Small intestine (tissue), 7 donors: ENCODE data around the gene PFN1. TPM values are rescaled to one million over a fixed set of nuclear protein-coding genes. Genes with fewer than 3 reads are reported as not detected.

ENCODE experiments used
- DNase-seq, 2 donors: peaks; one replicate each; pipeline versions ENCODE4 v3.0.0 to v3.0.0-alpha.2; 2013
- FAIRE-seq: peaks from 2 replicates; lab custom pipeline; 2012; peaks lifted over from hg19 to GRCh38; lab: Jason Lieb, UNC
- H3K27ac ChIP-seq, 3 donors: one replicate each; pipeline ENCODE4 v1.5.1; 2013; ENCODE audit warnings: low read length in 2 of 3, mild to moderate bottlenecking in 2 of 3, control low read depth in 1 of 3, inconsistent platforms in 1 of 3, low read depth in 1 of 3, moderate library complexity in 1 of 3
- H3K27me3 ChIP-seq, 3 donors: one replicate each; pipeline ENCODE4 v1.6.1; 2013; ENCODE audit warnings: low read length in 3 of 3, inconsistent platforms in 1 of 3; ENCODE audit not compliant: control insufficient read depth in 3 of 3, insufficient read depth in 3 of 3
- H3K36me3 ChIP-seq, 3 donors: one replicate each; pipeline ENCODE4 v1.6.1; 2013; ENCODE audit warnings: low read length in 3 of 3, inconsistent platforms in 1 of 3, low read depth in 1 of 3, mild to moderate bottlenecking in 1 of 3, moderate library complexity in 1 of 3; ENCODE audit not compliant: control insufficient read depth in 3 of 3, insufficient read depth in 2 of 3
- H3K4me1 ChIP-seq, 3 donors: one replicate each; pipeline ENCODE4 v1.6.1; 2013; ENCODE audit warnings: low read length in 2 of 3, inconsistent platforms in 1 of 3, low read depth in 1 of 3, mild to moderate bottlenecking in 1 of 3, moderate library complexity in 1 of 3; ENCODE audit not compliant: control insufficient read depth in 3 of 3, insufficient read depth in 2 of 3
- H3K4me3 ChIP-seq, 3 donors: one replicate each; pipeline ENCODE4 v1.5.1; 2013; ENCODE audit warnings: low read length in 3 of 3, control low read depth in 1 of 3, inconsistent platforms in 1 of 3, low read depth in 1 of 3, mild to moderate bottlenecking in 1 of 3, moderate library complexity in 1 of 3
- H3K9me3 ChIP-seq, 2 donors: one replicate each; pipeline ENCODE4 v1.6.1; 2013; ENCODE audit warnings: low read depth in 1 of 2, low read length in 1 of 2; ENCODE audit not compliant: control insufficient read depth in 2 of 2, insufficient read depth in 1 of 2
- WGBS, 3 donors: extraction: QIAGEN DNeasy Blood & Tissue Kit; methylation state at CpG; one replicate each; pipeline ENCODE4 v1.1.7; 2013; 5-methylcytosine and 5-hydroxymethylcytosine counted together
- polyA plus RNA-seq, 4 donors: library from polyadenylated mRNA; stranded (reverse) in 3 of 4; unstranded in 1 of 4; fragments of 200-250 nt in 3 of 4; fragments of 120-200 nt in 1 of 4; gene quantifications; one replicate each; pipeline versions ENCODE4 v1.2.1 to v1.2.3, GENCODE V29; 2013
- donor health status: healthy with polysubstance abuse.
- donor health status: control.
- donor health status: control.
- donor health status: Bipolar disorder and iron deficiency.
- donor health status: healthy.

Gene PFN1
- polyA plus RNA-seq, 4 donors: 501 to 1,180 (median 908) TPM

DNA sequence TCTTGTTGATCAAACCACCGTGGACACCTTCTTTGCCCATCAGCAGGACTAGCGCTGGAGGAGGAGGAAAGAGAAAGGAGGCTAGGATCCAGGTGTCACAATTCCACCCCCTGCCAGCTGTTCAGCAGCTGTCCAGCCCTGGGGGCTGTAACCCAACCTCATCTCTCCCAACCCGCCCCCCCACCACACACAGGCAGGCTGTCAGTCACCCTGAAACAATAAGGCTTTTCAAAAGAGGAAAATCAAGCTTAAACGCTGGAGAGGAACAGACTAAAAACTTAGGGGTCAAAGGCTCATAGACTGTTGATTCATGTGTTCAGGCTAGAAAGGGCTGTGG is 2.4 kb downstream of the PFN1 start:
- H3K36me3 ChIP-seq: peaks cover 0 to 51% (median 24%) of the 10 kb centered on the region in 3 donors
- DNase-seq (no peak), FAIRE-seq (no peak)
- H3K4me1 ChIP-seq: peaks cover 4 to 40% (median 22%) of the 10 kb centered on the region in 3 donors
- no peaks in the 10 kb centered on the region for H3K27me3 ChIP-seq
- 16 to 27% (median 21%) methylated on average over 3 to 4 of the region's 4 CpGs for WGBS, 3 donors
- H3K27ac ChIP-seq: peak overlapping the region; percentile 86 to 97 (median 86)
- H3K4me3 ChIP-seq: peak overlapping the region in 2 of 3 donors; percentile 87 to 93
- H3K9me3 ChIP-seq: no peaks in the 10 kb centered on the region

DNA sequence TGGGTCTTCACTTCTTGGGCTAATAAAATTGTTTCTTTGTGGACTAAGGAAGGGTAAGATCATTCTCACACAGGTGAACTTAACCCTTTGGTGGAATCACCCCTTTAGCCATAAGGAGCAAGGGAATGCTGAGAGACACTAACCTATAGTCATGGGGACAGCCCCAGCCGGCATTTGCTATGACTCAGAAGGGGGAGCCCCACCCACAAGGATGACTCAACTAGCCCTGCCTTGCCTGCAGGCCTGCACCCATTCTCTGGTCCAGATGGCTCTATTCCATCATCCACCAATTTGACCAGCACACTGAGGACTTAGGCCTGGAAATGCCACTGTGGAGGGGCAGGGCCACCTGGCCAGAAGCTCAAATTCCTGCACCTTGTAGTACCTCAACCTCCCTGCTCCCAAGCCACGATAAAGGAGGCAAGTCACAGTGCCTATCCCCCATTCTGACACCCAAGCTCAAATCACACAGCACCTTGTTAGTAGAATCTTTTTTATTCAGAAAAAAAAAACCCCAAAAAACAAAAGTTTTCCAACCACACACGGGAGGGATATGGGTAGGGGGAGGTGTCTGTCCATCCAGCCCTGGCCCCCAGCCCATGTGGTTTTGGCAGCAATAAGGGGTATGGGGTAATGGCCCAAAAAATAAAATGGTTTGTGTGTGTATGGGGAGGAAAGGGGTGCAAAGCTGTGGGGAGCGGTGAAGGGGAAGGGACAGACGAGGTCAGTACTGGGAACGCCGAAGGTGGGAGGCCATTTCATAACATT is 3.0 kb downstream of the PFN1 start:
- Histone ChIP-seq H3K9me3 (no peaks in the 10 kb centered on the region), H3K4me3 (peak overlapping the region in 1 of 3 donors; percentile 87), H3K27ac (peak overlapping the region; percentile 37 to 86 (median 86)), H3K36me3 (peaks cover 0 to 51% (median 24%) of the 10 kb centered on the region in 3 donors), H3K27me3 (no peaks in the 10 kb centered on the region), H3K4me1 (peaks cover 4 to 34% (median 17%) of the 10 kb centered on the region in 3 donors)
- peak; percentile 71 to 92 for DNase-seq
- no peak for FAIRE-seq
- WGBS, 3 donors: 17 to 29% (median 18%) methylated on average over 7 of the region's 7 CpGs

DNA sequence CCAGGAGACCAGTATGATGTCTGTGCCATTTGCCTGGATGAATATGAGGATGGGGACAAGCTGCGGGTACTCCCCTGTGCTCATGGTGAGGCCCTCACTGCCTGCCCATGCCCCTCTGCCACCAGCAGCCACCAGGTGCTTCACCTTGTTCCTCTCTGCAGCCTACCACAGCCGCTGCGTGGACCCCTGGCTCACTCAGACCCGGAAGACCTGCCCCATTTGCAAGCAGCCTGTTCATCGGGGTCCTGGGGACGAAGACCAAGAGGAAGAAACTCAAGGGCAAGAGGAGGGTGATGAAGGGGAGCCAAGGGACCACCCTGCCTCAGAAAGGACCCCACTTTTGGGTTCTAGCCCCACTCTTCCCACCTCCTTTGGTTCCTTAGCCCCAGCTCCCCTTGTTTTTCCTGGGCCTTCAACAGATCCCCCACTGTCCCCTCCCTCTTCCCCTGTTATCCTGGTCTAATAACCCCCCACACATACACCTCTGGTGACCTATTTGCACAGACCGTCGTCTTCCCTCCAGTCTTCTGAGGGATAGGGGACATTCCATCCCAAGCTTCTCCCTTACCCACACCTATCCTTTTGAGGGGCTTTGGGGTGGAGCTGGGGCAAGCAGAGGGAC is 3.7 kb downstream of the PFN1 start:
- Histone ChIP-seq H3K4me3 (peak overlapping the region in 1 of 3 donors; percentile 5), H3K27ac (peak overlapping the region; percentile 37 to 86 (median 86)), H3K27me3 (no peaks in the 10 kb centered on the region), H3K4me1 (peaks cover 4 to 31% (median 17%) of the 10 kb centered on the region in 3 donors), H3K9me3 (no peaks in the 10 kb centered on the region), H3K36me3 (peaks cover 0 to 51% (median 24%) of the 10 kb centered on the region in 3 donors)
- DNase-seq (no peak), FAIRE-seq (no peak)
- 43 to 58% (median 48%) methylated on average over 8 of the region's 8 CpGs for WGBS, 3 donors

DNA sequence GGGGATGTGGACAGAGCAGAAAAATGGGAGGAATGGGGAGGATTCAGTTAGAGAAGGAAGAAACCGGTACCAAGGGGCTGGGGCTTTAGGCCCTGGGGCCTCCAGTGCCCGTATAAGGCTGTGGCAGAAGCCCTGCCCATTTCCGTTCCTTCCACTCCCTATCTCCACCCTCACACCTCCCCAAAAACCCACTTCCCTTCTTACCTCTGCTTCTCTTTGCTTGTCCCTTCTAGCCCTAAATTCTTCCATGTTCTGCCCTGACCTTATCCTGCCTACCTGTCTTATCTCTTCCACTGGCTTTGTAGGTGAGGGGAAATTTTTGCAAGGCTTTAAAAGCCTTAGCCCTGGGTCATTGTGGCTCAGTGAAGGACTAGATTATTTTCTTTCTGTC is 4.2 kb downstream of the PFN1 start:
- Histone ChIP-seq H3K4me1 (peaks cover 4 to 31% (median 17%) of the 10 kb centered on the region in 3 donors), H3K4me3 (peak overlapping the region in 1 of 3 donors; percentile 5), H3K36me3 (peaks cover 0 to 51% (median 24%) of the 10 kb centered on the region in 3 donors), H3K9me3 (no peaks in the 10 kb centered on the region), H3K27ac (peak overlapping the region in 2 of 3 donors; percentile 86), H3K27me3 (no peaks in the 10 kb centered on the region)
- WGBS, 3 donors: 25 to 70% (median 39%) methylated on average over 3 of the region's 3 CpGs
- DNase-seq (peak in 1 of 2 donors; percentile 53), FAIRE-seq (no peak)

DNA sequence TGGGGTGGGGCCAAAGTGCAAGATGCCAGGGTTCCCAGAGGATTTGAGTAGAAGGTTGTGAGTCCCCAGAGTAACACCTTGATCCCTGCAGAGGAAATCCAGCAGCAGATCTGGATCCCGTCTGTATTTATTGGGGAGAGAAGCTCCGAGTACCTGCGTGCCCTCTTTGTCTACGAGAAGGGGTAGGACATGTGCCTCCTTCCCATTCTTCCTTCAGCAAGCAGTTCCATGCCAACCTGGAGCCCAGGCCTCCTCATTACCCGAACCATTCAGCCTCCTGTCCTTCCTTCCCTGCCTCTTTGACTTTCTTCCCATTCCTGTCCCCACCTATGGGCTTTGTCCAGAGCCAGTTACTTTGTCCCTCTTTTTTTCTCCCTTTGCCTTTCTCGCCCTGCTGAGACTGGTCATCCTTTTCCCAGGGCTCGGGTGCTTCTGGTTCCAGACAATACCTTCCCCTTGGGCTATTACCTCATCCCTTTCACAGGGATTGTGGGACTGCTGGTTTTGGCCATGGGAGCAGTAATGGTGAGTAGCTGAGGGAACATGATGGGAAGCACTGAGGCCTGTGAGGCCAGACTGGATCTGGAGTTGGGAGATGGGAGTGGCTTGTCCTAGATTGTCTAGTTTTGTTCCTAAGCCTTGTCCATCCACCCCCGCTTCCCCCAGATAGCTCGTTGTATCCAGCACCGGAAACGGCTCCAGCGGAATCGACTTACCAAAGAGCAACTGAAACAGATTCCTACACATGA is 5.4 kb downstream of the PFN1 start:
- Histone ChIP-seq H3K27me3 (no peaks in the 10 kb centered on the region), H3K9me3 (no peaks in the 10 kb centered on the region), H3K4me1 (peaks cover 7 to 43% (median 17%) of the 10 kb centered on the region in 3 donors), H3K4me3 (no peak overlapping the region), H3K36me3 (peaks cover 0 to 60% (median 24%) of the 10 kb centered on the region in 3 donors), H3K27ac (peak overlapping the region in 2 of 3 donors; percentile 4 to 13)
- WGBS, 3 donors: 76 to 79% (median 79%) methylated on average over 13 of the region's 13 CpGs
- FAIRE-seq: no peak
- no peak for DNase-seq

- WGBS, 3 donors: 14 to 39% (median 18%) methylated on average over 4 of the region's 4 CpGs
Measured at GRCh38 chr17:4941319-4941610, 7.1 kb downstream of the PFN1 start.

GRCh38 chr17:4940555-4941318 is 7.6 kb downstream of the PFN1 start:
- H3K36me3 ChIP-seq: peaks cover 2 to 70% (median 22%) of the 10 kb centered on the region in 3 donors
- no peaks in the 10 kb centered on the region for H3K27me3 ChIP-seq
- FAIRE-seq (no peak), DNase-seq (peak in 1 of 2 donors; percentile 40)
- H3K4me3 ChIP-seq: peak overlapping the region; percentile 62 to 97 (median 62)
- peak overlapping the region; percentile 87 to 96 (median 93) for H3K27ac ChIP-seq
- WGBS, 3 donors: 0 to 1% (median 0%) methylated on average over 29 of the region's 29 CpGs
- H3K9me3 ChIP-seq: no peaks in the 10 kb centered on the region
- H3K4me1 ChIP-seq: peaks cover 7 to 33% (median 11%) of the 10 kb centered on the region in 3 donors

More at GRCh38 chr17:4941319-4941610, 7.1 kb downstream of the PFN1 start:
- peaks cover 2 to 68% (median 26%) of the 10 kb centered on the region in 3 donors for H3K36me3 ChIP-seq
- H3K4me3 ChIP-seq: peak overlapping the region; percentile 62 to 97 (median 62)
- H3K9me3 ChIP-seq: no peaks in the 10 kb centered on the region
- no peak for FAIRE-seq
- no peaks in the 10 kb centered on the region for H3K27me3 ChIP-seq
- DNase-seq: no peak
- H3K27ac ChIP-seq: peak overlapping the region; percentile 87 to 96 (median 93)
- peaks cover 7 to 38% (median 15%) of the 10 kb centered on the region in 3 donors for H3K4me1 ChIP-seq
